Thoracic aorta (tissue), 2 donors: Measurements from ENCODE around the gene MLLT10. TPM values are rescaled to one million over a fixed set of nuclear protein-coding genes. Genes with fewer than 3 reads are reported as not detected.
"Not testable (repeated sequence)": the region's sequence is repeated elsewhere in the genome, so short reads cannot be mapped to it uniquely, and the experiment has no call there.

ENCODE experiments used
- ATAC-seq: fragments of 150-250 bp; one replicate; pipeline ENCODE4 v1.8.0; 2017; ENCODE audit warnings: low read depth; ENCODE audit not compliant: insufficient number of reproducible peaks, low FRiP score
- DNase-seq: peaks from one replicate; pipeline ENCODE4 v3.0.0-alpha.2; 2020; ENCODE audit warnings: low spot score
- H3K27ac ChIP-seq, 2 donors: fragments of 200-600 bp; sonication (generic); 1 replicate in 1 of 2; 2 replicates in 1 of 2; pipeline ENCODE4 v1.5.1; 2016; ENCODE audit warnings: mild to moderate bottlenecking in 2 of 2, moderate library complexity in 2 of 2
- H3K27me3 ChIP-seq: fragments of 200-600 bp; sonication (generic); replicated peaks from 2 replicates; pipeline ENCODE4 v1.6.0; 2016; ENCODE audit warnings: mild to moderate bottlenecking; ENCODE audit not compliant: insufficient read depth
- H3K36me3 ChIP-seq: fragments of 200-600 bp; sonication (generic); one replicate; pipeline ENCODE4 v1.5.1; 2016
- H3K4me1 ChIP-seq, 2 donors: fragments of 200-600 bp; sonication (generic); 1 replicate in 1 of 2; 2 replicates in 1 of 2; pipeline versions ENCODE4 v1.5.1 to v1.6.0; 2016; ENCODE audit warnings: low read depth in 2 of 2, mild to moderate bottlenecking in 1 of 2; ENCODE audit not compliant: control insufficient read depth in 1 of 2
- H3K4me3 ChIP-seq: fragments of 200-600 bp; sonication (generic); 2 replicates; pipeline ENCODE4 v1.5.1; 2016; ENCODE audit warnings: mild to moderate bottlenecking
- H3K9me3 ChIP-seq: fragments of 200-600 bp; sonication (generic); 2 replicates; pipeline ENCODE4 v1.5.1; 2016
- CTCF ChIP-seq: fragments of 200-600 bp; sonication (generic); IDR thresholded peaks from one replicate; pipeline ENCODE4 v1.5.1; 2019; ENCODE audit warnings: antibody characterized with exemption
- total RNA-seq, 2 donors: library from RNA; depleted of rRNA; stranded (reverse); fragments of >200 nt; gene quantifications; one replicate each; pipeline versions ENCODE4 v1.1.0 to v1.2.3, GENCODE V29; 2016

MLLT10 gene
- total RNA-seq, 2 donors from 2014 or later = 35.1 to 54.7 TPM

- no peak for DNase-seq
- no peak overlapping the region for H3K4me3 ChIP-seq
- no peak overlapping the region for H3K27ac ChIP-seq
- no peak for TF ChIP-seq CTCF
- no peaks in the 10 kb centered on the region for H3K9me3 ChIP-seq
- no peak for ATAC-seq
- H3K27me3 ChIP-seq = no peaks in the 10 kb centered on the region
- no peaks in the 10 kb centered on the region for H3K36me3 ChIP-seq
- H3K4me1 ChIP-seq = peaks cover 0 to 9% of the 10 kb centered on the region in 2 donors
Observed at GRCh38 chr10:21584834-21585530, 51.0 kb downstream of the MLLT10 start.

- Histone ChIP-seq H3K9me3 (no peaks in the 10 kb centered on the region), H3K27ac (no peak overlapping the region), H3K4me3 (no peak overlapping the region), H3K36me3 (no peaks in the 10 kb centered on the region), H3K27me3 (no peaks in the 10 kb centered on the region), H3K4me1 (no peaks in the 10 kb centered on the region)
- TF ChIP-seq CTCF = no peak
- DNase-seq (no peak), ATAC-seq (no peak)
Observed at GRCh38 chr10:21587391-21587790, 53.4 kb downstream of the MLLT10 start.

GRCh38 chr10:21588159-21588558 lies 54.1 kb downstream of the MLLT10 start:
- not testable (repeated sequence) for H3K4me3 ChIP-seq, ATAC-seq, H3K27me3 ChIP-seq, H3K27ac ChIP-seq, H3K36me3 ChIP-seq, H3K9me3 ChIP-seq, DNase-seq, H3K4me1 ChIP-seq

- TF ChIP-seq CTCF = no peak
- no peaks in the 10 kb centered on the region for H3K9me3 ChIP-seq
- ATAC-seq (no peak), DNase-seq (no peak)
- H3K4me1 ChIP-seq = no peaks in the 10 kb centered on the region
- no peak overlapping the region for H3K27ac ChIP-seq
- H3K27me3 ChIP-seq = no peaks in the 10 kb centered on the region
- H3K4me3 ChIP-seq = no peak overlapping the region
- no peaks in the 10 kb centered on the region for H3K36me3 ChIP-seq
Observed at GRCh38 chr10:21593986-21594385, 60.0 kb downstream of the MLLT10 start.

- H3K27me3 ChIP-seq = no peaks in the 10 kb centered on the region
- ATAC-seq (no peak), DNase-seq (no peak)
- H3K27ac ChIP-seq = no peak overlapping the region
- no peak overlapping the region for H3K4me3 ChIP-seq
- peaks cover 0 to 17% of the 10 kb centered on the region in 2 donors for H3K4me1 ChIP-seq
- H3K36me3 ChIP-seq = no peaks in the 10 kb centered on the region
- no peak for TF ChIP-seq CTCF
- no peaks in the 10 kb centered on the region for H3K9me3 ChIP-seq
Observed at GRCh38 chr10:21599582-21599981, 65.5 kb downstream of the MLLT10 start.
